Adipose tissue (tissue), 3 donors: ENCODE results near the gene JADE2. TPM values are rescaled to one million over a fixed set of nuclear protein-coding genes. Genes with fewer than 3 reads are reported as not detected.

Experiments
- H3K27ac ChIP-seq: one replicate; pipeline ENCODE4 v1.5.1; 2013; ENCODE audit warnings: low read depth, low read length
- WGBS, 3 donors: extraction: QIAGEN DNeasy Blood & Tissue Kit; methylation state at CpG; one replicate each; pipeline ENCODE4 v1.1.7; 2013; 5-methylcytosine and 5-hydroxymethylcytosine counted together
- polyA plus RNA-seq, 3 donors: library from polyadenylated mRNA; stranded (reverse); fragments of 200-250 nt; gene quantifications; one replicate each; pipeline ENCODE4 v1.2.3, GENCODE V29; 2013
- donor health status: healthy with polysubstance abuse.
- donor health status: Bipolar disorder and iron deficiency.
- donor health status: healthy.

The JADE2 gene
- polyA plus RNA-seq, 3 donors: 12.5 to 17.9 (median 13.2) TPM

DNA sequence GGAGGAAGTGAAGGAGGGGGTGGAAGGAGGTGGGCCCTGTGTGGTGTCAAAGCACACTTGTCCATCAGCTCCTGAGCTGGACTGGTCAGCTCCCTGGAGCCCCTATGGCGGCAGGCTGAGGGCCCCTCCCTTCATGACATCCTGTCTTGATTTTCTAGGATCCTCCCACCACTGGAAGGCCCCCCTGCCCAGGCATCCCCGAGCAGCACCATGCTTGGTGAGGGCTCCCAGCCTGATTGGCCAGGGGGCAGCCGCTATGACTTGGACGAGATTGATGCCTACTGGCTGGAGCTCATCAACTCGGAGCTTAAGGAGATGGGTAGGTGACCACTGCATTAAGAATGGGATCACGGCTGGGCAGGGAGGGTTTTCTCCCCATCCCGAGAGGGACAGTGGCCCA is 34.2 kb downstream of the JADE2 start:
- H3K27ac ChIP-seq: no peak overlapping the region
- WGBS, 3 donors: 88 to 90% (median 88%) methylated on average over 7 of the region's 7 CpGs

DNA sequence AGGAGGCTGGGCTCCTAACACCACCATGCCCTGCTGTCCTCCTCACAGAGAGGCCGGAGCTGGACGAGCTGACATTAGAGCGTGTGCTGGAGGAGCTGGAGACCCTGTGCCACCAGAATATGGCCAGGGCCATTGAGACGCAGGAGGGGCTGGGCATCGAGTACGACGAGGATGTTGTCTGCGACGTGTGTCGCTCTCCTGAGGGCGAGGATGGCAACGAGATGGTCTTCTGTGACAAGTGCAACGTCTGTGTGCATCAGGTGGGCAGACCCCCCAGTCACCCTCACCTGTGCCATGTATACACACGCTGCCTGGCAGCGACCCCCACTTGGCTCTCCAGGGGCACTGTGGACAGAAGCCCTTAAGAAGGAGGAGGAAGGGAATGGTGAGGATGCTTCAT is 35.2 kb downstream of the JADE2 start:
- WGBS, 3 donors: 92 to 94% (median 93%) methylated on average over 15 of the region's 15 CpGs
- no peak overlapping the region for H3K27ac ChIP-seq

DNA sequence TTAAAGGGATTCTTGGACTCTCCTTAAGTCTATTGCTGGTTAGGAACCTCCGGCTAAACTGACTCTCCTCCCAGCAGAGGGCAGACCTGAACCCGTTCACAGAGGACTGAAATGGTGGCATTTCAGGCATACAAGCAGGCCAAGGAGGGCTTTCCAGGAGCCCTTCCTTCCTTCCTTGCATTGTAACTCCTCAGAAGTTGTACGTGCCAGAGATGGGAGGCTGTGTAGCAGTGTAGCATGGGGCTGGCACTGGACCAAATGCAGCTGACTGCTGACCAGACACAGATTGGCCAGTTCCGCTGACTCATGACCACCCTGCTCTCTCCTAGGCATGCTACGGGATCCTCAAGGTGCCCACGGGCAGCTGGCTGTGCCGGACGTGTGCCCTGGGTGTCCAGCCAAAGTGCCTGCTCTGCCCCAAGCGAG is 36.4 kb downstream of the JADE2 start:
- no peak overlapping the region for H3K27ac ChIP-seq
- WGBS, 3 donors: 58 to 70% (median 66%) methylated on average over 9 of the region's 9 CpGs

DNA sequence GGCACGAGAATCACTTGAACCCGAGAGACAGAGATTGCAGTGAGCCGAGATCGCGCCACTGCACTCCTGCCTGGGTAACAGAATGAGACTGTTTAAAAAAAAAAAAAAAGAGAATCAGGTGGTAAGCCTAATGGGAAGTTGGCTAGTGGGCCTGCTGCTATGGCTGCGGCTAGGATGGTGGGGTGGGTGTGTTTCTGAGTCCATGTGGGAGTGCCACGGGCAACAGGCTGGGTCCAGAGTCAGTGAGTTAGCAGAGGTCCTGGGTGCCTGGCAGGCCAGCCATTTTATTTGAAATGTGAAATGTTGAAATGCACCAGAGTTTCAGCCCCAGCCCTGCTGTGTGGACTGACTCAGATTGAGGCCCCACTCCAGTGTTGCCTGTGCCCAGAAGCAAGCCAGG is 37.8 kb downstream of the JADE2 start:
- H3K27ac ChIP-seq: no peak overlapping the region
- 96 to 97% (median 96%) methylated on average over 7 of the region's 7 CpGs for WGBS, 3 donors

- no peak overlapping the region for H3K27ac ChIP-seq
- WGBS, 3 donors: 74 to 77% (median 76%) methylated on average over 5 of the region's 5 CpGs
Measured at GRCh38 chr5:134563962-134564361, 38.5 kb downstream of the JADE2 start.

DNA sequence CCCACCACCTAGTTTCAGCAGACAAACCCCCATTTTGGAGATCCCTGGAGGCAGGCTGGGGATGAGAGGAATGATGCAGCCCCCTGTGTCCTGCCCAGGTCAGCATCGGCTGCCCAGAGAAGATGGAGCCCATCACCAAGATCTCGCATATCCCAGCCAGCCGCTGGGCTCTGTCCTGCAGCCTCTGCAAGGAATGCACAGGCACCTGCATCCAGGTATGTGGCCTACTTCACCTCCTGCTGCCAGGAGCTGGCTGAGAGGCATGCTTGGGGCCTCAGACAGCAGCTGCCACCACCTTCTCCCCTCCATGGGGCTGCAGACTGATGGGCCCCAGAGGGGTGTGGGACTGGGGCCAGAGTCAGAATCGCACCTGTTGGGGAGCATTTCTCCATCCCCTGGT is 38.9 kb downstream of the JADE2 start:
- 90 to 97% (median 96%) methylated on average over 4 of the region's 4 CpGs for WGBS, 3 donors
- no peak overlapping the region for H3K27ac ChIP-seq

DNA sequence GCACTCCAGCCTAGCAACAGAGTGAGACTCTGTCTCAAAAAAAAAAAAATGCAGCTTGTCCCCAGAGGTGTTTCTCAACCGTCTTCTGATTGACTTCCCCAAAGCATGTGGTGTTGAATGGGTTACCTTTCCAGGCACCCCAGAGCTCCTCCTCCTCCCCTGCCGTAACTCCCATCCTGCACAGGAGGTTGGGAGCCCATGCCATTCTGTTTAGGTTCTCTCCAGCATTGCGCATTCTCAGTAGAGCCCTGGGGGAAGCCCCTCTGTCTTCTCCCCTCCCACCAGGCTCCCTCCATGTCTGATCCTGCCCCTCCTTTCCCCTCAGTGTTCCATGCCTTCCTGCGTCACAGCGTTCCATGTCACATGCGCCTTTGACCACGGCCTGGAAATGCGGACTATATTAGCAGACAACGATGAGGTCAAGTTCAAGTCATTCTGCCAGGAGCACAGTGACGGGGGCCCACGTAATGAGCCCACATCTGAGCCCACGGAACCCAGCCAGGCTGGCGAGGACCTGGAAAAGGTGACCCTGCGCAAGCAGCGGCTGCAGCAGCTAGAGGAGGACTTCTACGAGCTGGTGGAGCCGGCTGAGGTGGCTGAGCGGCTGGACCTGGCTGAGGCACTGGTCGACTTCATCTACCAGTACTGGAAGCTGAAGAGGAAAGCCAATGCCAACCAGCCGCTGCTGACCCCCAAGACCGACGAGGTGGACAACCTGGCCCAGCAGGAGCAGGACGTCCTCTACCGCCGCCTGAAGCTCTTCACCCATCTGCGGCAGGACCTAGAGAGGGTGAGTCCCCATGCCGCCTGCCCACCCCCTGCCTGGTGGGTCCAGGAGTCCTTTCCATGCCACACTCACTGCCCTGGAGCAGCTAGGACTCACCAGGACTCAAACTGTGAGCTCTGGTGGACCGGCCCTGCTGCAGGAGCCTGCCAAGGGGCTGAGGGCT is 40.6 kb downstream of the JADE2 start:
- WGBS, 3 donors: 92 to 94% (median 93%) methylated on average over 28 of the region's 28 CpGs
- no peak overlapping the region for H3K27ac ChIP-seq

- H3K27ac ChIP-seq: no peak overlapping the region
- WGBS, 3 donors: 82 to 89% (median 88%) methylated on average over 13 of the region's 13 CpGs
Measured at GRCh38 chr5:134566741-134567221, 41.3 kb downstream of the JADE2 start.

- no peak overlapping the region for H3K27ac ChIP-seq
- WGBS, 3 donors: 58 to 85% (median 58%) methylated on average over 7 of the region's 7 CpGs
Measured at GRCh38 chr5:134567641-134568336, 42.3 kb downstream of the JADE2 start.

- no peak overlapping the region for H3K27ac ChIP-seq
- 68 to 76% (median 73%) methylated on average over 5 of the region's 5 CpGs for WGBS, 3 donors
Measured at GRCh38 chr5:134568337-134568700, 42.8 kb downstream of the JADE2 start.

GRCh38 chr5:134568761-134569695 is 43.6 kb downstream of the JADE2 start:
- no peak overlapping the region for H3K27ac ChIP-seq
- WGBS, 3 donors: 61 to 69% (median 64%) methylated on average over 24 of the region's 24 CpGs

- no peak overlapping the region for H3K27ac ChIP-seq
- 82 to 93% (median 87%) methylated on average over 6 of the region's 6 CpGs for WGBS, 3 donors
Measured at GRCh38 chr5:134569758-134570364, 44.4 kb downstream of the JADE2 start.

DNA sequence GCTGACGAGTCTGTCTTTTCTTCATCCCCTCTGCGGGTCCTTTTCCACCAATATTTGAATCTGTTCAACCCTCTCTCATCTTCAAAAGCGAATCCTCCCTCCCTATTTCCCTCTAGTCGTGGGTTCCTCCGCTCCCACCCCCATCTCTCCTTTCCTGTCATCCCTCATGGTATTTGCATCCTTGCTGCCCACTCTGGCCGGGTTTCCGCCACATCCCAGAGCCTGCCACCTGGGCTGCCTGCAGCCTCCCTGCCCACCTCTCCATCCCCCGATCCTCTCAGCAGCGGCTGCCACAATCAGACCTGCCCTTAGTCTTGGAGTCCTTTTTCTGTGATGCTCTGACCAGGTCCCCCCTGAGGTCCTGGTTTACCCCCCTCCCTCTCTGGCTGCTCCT is 44.9 kb downstream of the JADE2 start:
- no peak overlapping the region for H3K27ac ChIP-seq
- WGBS, 3 donors: 92 to 96% (median 94%) methylated on average over 9 of the region's 9 CpGs

DNA sequence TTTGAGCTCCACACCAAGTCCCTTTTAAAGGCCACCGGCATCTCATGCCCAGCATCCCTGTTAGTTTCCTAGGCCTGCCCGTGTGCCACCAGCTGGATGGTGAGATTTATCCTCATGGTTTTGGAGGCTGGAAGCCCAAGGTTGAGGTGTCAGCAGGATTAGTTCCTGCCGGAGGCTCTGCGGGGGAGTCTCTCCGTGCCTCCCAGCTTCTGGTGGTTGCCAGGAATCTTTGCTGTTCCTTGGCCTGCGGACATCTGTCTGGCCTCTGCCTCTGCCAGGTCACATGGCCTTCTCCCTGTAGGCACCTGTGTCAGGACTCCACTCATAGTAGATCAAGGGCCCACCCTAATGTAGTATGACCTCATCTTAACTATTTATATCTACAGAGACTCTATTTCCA is 45.4 kb downstream of the JADE2 start:
- 69 to 82% (median 73%) methylated on average over 6 of the region's 6 CpGs for WGBS, 3 donors
- H3K27ac ChIP-seq: no peak overlapping the region

- no peak overlapping the region for H3K27ac ChIP-seq
Measured at GRCh38 chr5:134571693-134572405, 46.4 kb downstream of the JADE2 start.

GRCh38 chr5:134572811-134573210 is 47.3 kb downstream of the JADE2 start:
- 92 to 100% (median 94%) methylated on average over 4 of the region's 4 CpGs for WGBS, 3 donors
- no peak overlapping the region for H3K27ac ChIP-seq

More at GRCh38 chr5:134571693-134572405, 46.4 kb downstream of the JADE2 start:
- WGBS, 3 donors: 88 to 94% (median 88%) methylated on average over 20 of the region's 20 CpGs

DNA sequence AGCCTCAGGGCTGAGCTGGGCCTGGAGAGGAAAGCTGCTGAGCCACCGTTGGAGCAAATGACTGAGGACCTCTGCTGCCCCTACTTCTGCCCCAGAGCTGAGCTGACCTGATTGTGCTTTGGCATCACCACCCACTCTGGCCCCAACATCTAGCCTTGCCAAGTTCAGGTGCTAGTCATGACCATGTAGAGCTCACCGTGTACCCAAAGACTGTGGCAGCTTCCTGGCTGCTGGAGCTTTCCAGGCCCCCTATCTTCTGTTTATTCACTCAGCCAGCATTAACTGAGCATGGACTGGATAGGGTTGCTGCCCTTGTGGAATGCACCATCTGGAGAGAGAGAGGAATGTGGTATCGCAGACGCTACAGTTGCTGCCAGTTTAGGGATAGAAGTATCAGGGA is 49.1 kb downstream of the JADE2 start:
- H3K27ac ChIP-seq: no peak overlapping the region
- 58 to 69% (median 68%) methylated on average over 4 of the region's 4 CpGs for WGBS, 3 donors
